Psoas muscle (tissue), 8 donors: ENCODE results near the gene NKIRAS1. TPM values are rescaled to one million over a fixed set of nuclear protein-coding genes. Genes with fewer than 3 reads are reported as not detected.
A peak's percentile ranks its signal among the peaks of the same experiment; 100 is the strongest.
"Not testable (repeated sequence)": the region's sequence is repeated elsewhere in the genome, so short reads cannot be mapped to it uniquely, and the experiment has no call there.

Source experiments
- ATAC-seq, 4 donors: fragments of 200-7000 bp; cut with Tn5 transposase; one replicate each; pipeline ENCODE4 v1.9.1; 2020; ENCODE audit warnings: moderate library complexity in 3 of 4, mild to moderate bottlenecking in 2 of 4
- DNase-seq, 2 donors: peaks; one replicate each; pipeline ENCODE4 v3.0.0-alpha.2; 2020
- H3K27ac ChIP-seq: fragments of 200-600 bp; one replicate; pipeline ENCODE4 v1.8.0; 2022
- H3K27me3 ChIP-seq, 3 donors: fragments of 200-600 bp in 1 of 3; one replicate each; pipeline versions ENCODE4 v1.6.1 to v1.8.0; 2013 to 2022; ENCODE audit warnings: low read length in 2 of 3, mild to moderate bottlenecking in 2 of 3, moderate library complexity in 1 of 3; ENCODE audit not compliant: insufficient read depth in 3 of 3
- H3K36me3 ChIP-seq, 2 donors: fragments of 200-600 bp in 1 of 2; one replicate each; pipeline versions ENCODE4 v1.6.1 to v1.8.0; 2013 to 2022; ENCODE audit warnings: low read depth in 1 of 2, mild to moderate bottlenecking in 1 of 2, moderate library complexity in 1 of 2; ENCODE audit not compliant: insufficient read depth in 1 of 2
- H3K4me1 ChIP-seq: fragments of 200-600 bp; one replicate; pipeline ENCODE4 v1.8.0; 2022
- H3K4me3 ChIP-seq: fragments of 200-600 bp; one replicate; pipeline ENCODE4 v1.8.0; 2022; ENCODE audit warnings: mild to moderate bottlenecking
- H3K9me3 ChIP-seq: fragments of 200-600 bp; one replicate; pipeline ENCODE4 v1.8.0; 2022
- WGBS, 3 donors: extraction: QIAGEN DNeasy Blood & Tissue Kit; methylation state at CpG; one replicate each; pipeline versions ENCODE4 v1.1.6 to v1.1.7; 2013; 5-methylcytosine and 5-hydroxymethylcytosine counted together
- intact Hi-C, 2 donors: fragments of 100-400 bp; cut with DNase I; formaldehyde crosslinking; loops; one replicate each; pipeline versions ENCODE4 v1.11.0 to v1.14.2; 2022
- polyA plus RNA-seq, 3 donors: library from polyadenylated mRNA; stranded (reverse); fragments of 200-250 nt; gene quantifications; one replicate each; pipeline ENCODE4 v1.2.3, GENCODE V29; 2013
- total RNA-seq, 4 donors: library from RNA; stranded (reverse); fragmentation: NEBNext Ultra II Directional in 2 of 4; extraction: Animal tissue kit (Norgen Biotek cat#: 25700) in 2 of 4; gene quantifications; one replicate each; pipeline versions ENCODE4 v1.2.1 to v1.2.4, GENCODE V29; 2021 to 2023
- TF ChIP-seq, protein P1 (sequence below): fragments of 200-600 bp; IDR thresholded peaks from one replicate; pipeline ENCODE4 v1.8.0; 2022; ENCODE audit warnings: antibody characterized with exemption
- donor health status: healthy with polysubstance abuse.
- donor health status: DM: no; HTN: no; CAD: no; lungs with moderate emphysema.
- donor health status: Bipolar disorder and iron deficiency.
- donor health status: healthy.
- donor health status: DM: yes; HTN: yes; CAD: no.
- donor health status: DM: no; HTN: no; CAD: no.
- donor health status: DM: no; HTN: no; CAD: no.
- donor health status: DM: yes; HTN: yes; CAD: no.

Gene NKIRAS1
- total and polyA plus RNA-seq, 7 donors = 19.5 to 52.4 (median 22.3) TPM

DNA sequence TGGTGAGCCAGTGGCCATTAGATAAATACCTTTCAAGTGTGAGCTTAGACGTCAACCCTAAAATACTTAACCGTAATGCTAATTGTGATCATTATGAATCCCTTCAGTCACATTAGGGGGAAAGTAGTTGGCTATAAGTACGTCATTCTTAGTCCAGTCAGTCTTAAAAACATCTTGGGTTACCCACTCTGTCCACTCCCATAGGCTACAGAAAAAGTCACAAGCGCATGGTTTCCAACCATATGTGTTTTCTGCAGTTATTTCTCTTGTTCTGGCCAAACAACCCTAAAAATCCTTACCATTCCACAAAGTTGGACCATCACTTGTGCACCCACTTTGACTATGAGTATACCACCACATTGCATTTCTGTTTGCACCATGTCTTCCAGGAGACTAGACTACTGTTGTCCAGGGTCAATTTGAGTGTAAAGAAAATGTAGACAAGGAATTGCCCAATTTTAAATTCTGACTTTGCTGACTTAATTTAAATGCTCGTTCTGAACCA is 3.4 kb upstream of the NKIRAS1 start:
- ATAC-seq (no peak), DNase-seq (no peak)
- Histone ChIP-seq H3K27ac (peak overlapping the region; percentile 39), H3K36me3 (peaks cover 3 to 53% of the 10 kb centered on the region in 2 donors), H3K27me3 (no peaks in the 10 kb centered on the region), H3K4me3 (peak overlapping the region; percentile 85), H3K4me1 (peaks cover 23% of the 10 kb centered on the region), H3K9me3 (no peaks in the 10 kb centered on the region)
- 75 to 88% (median 75%) methylated on average over 5 of the region's 5 CpGs for WGBS, 3 donors
- intact Hi-C loops = no loop called here
- TF ChIP-seq, protein P1, sequence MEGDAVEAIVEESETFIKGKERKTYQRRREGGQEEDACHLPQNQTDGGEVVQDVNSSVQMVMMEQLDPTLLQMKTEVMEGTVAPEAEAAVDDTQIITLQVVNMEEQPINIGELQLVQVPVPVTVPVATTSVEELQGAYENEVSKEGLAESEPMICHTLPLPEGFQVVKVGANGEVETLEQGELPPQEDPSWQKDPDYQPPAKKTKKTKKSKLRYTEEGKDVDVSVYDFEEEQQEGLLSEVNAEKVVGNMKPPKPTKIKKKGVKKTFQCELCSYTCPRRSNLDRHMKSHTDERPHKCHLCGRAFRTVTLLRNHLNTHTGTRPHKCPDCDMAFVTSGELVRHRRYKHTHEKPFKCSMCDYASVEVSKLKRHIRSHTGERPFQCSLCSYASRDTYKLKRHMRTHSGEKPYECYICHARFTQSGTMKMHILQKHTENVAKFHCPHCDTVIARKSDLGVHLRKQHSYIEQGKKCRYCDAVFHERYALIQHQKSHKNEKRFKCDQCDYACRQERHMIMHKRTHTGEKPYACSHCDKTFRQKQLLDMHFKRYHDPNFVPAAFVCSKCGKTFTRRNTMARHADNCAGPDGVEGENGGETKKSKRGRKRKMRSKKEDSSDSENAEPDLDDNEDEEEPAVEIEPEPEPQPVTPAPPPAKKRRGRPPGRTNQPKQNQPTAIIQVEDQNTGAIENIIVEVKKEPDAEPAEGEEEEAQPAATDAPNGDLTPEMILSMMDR = no peak

DNA sequence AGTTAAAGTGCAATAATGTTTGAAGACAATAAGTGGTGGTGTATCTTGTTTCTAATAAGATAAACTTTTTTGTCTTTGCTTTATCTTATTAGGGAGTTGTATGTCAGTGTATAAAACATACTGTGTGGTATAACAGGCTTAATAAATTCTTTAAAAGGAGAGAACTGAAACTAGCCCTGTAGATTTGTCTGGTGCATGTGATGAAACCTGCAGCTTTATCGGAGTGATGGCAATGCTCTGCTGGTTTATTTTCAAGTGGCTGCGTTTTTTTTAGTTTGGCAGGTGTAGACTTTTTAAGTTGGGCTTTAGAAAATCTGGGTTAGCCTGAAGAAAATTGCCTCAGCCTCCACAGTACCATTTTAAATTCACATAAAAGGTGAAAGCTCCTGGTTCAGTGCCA is 2.8 kb upstream of the NKIRAS1 start:
- TF ChIP-seq, protein P1 = no peak
- ATAC-seq (no peak), DNase-seq (no peak)
- H3K27me3 ChIP-seq = no peaks in the 10 kb centered on the region
- no peaks in the 10 kb centered on the region for H3K9me3 ChIP-seq
- peak overlapping the region; percentile 85 for H3K4me3 ChIP-seq
- 47 to 73% (median 55%) methylated on average over 2 of the region's 2 CpGs for WGBS, 3 donors
- peaks cover 29% of the 10 kb centered on the region for H3K4me1 ChIP-seq
- H3K27ac ChIP-seq = peak overlapping the region; percentile 39
- intact Hi-C loops = no loop called here
- H3K36me3 ChIP-seq = peaks cover 3 to 51% of the 10 kb centered on the region in 2 donors

DNA sequence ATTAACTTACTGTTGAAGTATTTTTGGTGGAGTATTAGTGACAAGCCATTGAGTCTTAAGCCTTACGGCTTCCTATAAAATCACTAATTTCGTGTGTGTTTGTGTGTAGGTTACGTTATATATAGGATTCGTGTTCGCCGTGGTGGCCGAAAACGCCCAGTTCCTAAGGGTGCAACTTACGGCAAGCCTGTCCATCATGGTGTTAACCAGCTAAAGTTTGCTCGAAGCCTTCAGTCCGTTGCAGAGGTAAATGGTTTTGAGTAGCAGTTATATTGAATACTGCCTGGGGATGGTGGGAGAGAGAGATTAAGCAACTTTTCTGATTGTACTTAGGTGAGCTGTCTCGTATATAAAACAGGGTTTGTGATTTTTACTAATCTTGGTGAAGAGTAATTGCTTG is 1.5 kb upstream of the NKIRAS1 start:
- H3K36me3 ChIP-seq = peaks cover 3 to 51% of the 10 kb centered on the region in 2 donors
- not testable (repeated sequence) for H3K27me3 ChIP-seq, DNase-seq, ATAC-seq, H3K9me3 ChIP-seq
- WGBS, 3 donors = 32 to 44% (median 37%) methylated on average over 12 of the region's 12 CpGs
- H3K27ac ChIP-seq = peak overlapping the region; percentile 97
- intact Hi-C loops = loop anchor here in 1 of 2 donors (1.0 kb wide), 1 partner anchor 26 kb away; no protein-coding TSS in a partner anchor
- peak overlapping the region; percentile 85 for H3K4me3 ChIP-seq
- H3K4me1 ChIP-seq = peaks cover 35% of the 10 kb centered on the region

DNA sequence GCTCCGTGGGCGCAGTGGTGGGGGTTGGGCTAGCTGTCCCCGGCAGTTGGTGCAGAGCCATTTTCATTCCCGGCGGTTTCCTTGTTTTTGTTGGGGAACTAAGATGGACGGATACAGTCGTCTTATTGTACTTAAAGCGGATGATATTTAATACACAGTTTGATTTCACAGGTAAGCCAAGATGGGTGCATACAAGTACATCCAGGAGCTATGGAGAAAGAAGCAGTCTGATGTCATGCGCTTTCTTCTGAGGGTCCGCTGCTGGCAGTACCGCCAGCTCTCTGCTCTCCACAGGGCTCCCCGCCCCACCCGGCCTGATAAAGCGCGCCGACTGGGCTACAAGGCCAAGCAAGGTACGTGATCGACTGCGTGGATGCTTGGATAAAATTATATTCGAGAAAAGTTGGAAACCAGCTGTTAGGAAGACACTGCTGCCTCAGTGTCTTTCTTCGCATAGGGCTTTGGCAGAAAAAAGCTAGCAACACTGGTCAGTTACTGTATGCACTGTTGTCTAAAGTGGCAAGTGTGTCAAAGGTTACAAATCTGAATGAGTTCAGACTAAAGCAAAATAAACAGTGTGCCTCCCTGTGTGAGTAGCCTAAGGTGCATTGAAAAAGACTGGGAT is 1.0 kb upstream of the NKIRAS1 start:
- peak overlapping the region; percentile 85 for H3K4me3 ChIP-seq
- H3K4me1 ChIP-seq = peaks cover 35% of the 10 kb centered on the region
- DNase-seq, H3K9me3 ChIP-seq, H3K27me3 ChIP-seq: not testable (repeated sequence)
- H3K27ac ChIP-seq = peak overlapping the region; percentile 97
- ATAC-seq = peak in 3 of 4 donors; percentile 56 to 64 (median 62)
- intact Hi-C loops = loop anchor here (1.0 to 2.0 kb wide), 2 partner anchors 27 kb away; partner anchors contain the start of gene NR1D2 (in 1 of the 2)
- H3K36me3 ChIP-seq = peaks cover 3 to 50% of the 10 kb centered on the region in 2 donors
- WGBS, 3 donors = 1 to 2% (median 2%) methylated on average over 18 to 21 of the region's 21 CpGs

DNA sequence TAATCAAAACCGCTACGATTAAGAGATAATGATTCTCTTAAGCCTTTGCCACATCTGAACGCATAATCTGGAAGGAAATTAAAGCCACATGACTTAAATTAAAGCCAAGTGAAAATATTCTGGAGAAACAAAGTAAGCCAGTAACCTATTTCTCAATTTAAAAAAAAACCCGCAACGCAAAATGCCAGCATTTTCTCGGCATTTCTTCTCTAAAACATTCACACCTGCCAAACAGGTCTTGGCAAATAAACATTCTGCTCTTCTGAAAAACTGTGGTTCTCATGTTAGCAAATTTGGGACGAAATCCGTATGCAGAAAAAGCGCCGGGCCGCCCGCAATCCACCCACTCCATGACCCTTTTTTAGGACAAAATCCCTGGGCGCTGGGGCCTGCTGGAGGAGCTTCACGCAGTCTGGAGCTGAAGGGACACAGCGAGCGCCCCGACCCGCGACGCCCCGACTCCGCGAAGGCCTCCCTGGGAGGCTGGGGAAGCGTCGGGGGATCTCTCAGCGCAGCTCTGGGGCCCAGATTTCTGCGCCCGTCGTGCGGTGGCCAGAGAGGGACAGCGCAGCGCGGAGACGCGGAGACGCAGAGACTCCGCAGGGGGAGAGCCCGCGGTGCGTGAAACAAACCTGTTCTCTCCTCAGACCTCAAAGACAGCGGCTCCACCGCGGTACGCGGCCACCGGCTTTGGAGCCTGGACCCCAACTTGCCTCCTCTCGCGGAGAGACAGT is 471 bp downstream of the NKIRAS1 start:
- TF ChIP-seq, protein P1 = no peak
- DNase-seq (no peak), ATAC-seq (peak; percentile 71 to 80 (median 74))
- peaks cover 3 to 36% of the 10 kb centered on the region in 2 donors for H3K36me3 ChIP-seq
- peaks cover 35% of the 10 kb centered on the region for H3K4me1 ChIP-seq
- no peaks in the 10 kb centered on the region for H3K9me3 ChIP-seq
- 1 to 2% (median 1%) methylated on average over 37 to 48 of the region's 48 CpGs for WGBS, 3 donors
- H3K4me3 ChIP-seq = peak overlapping the region; percentile 85
- peak overlapping the region; percentile 97 for H3K27ac ChIP-seq
- H3K27me3 ChIP-seq = no peaks in the 10 kb centered on the region
- intact Hi-C loops = loop anchor here in 1 of 2 donors (2.0 kb wide), 1 partner anchor 28 kb away; the partner anchor contains the start of gene NR1D2
